HEK293 (cell line): ENCODE data around the gene CCDC136.

Source experiments
- FEZF1 ChIP-seq: fragments of 450-650 bp; formaldehyde crosslinking; IDR thresholded peaks from 2 replicates; pipeline ENCODE4 v1.5.1; 2016; ENCODE audit warnings: missing biosample characterization, missing genetic modification characterization
- HOXD13 ChIP-seq: sonication (generic); formaldehyde crosslinking; IDR thresholded peaks from 2 replicates; pipeline ENCODE4 v1.8.0; 2022; ENCODE audit warnings: missing genetic modification reagents, borderline replicate concordance
- KLF7 ChIP-seq: fragments of 450-650 bp; formaldehyde crosslinking; IDR thresholded peaks from 2 replicates; pipeline ENCODE4 v1.5.1; 2016; ENCODE audit warnings: missing biosample characterization, missing genetic modification characterization, borderline replicate concordance
- OSR2 ChIP-seq: fragments of 450-650 bp; formaldehyde crosslinking; IDR thresholded peaks from 2 replicates; pipeline ENCODE4 v1.5.1; 2016; ENCODE audit warnings: missing biosample characterization, missing genetic modification characterization
- PATZ1 ChIP-seq: fragments of 450-650 bp; formaldehyde crosslinking; IDR thresholded peaks from 2 replicates; pipeline ENCODE4 v1.5.1; 2016; ENCODE audit warnings: missing biosample characterization, missing genetic modification characterization
- ZBTB48 ChIP-seq: fragments of 450-650 bp; formaldehyde crosslinking; IDR thresholded peaks from 2 replicates; pipeline ENCODE4 v1.5.1; 2016; ENCODE audit warnings: missing biosample characterization, missing genetic modification characterization
- ZFHX2 ChIP-seq: fragments of 450-650 bp; formaldehyde crosslinking; conservative IDR thresholded peaks from 2 replicates; pipeline ENCODE4 v1.5.1; 2016; ENCODE audit warnings: missing biosample characterization, missing genetic modification characterization
- ZFP41 ChIP-seq: fragments of 450-650 bp; formaldehyde crosslinking; IDR thresholded peaks from 2 replicates; pipeline ENCODE4 v1.5.1; 2016; ENCODE audit warnings: missing biosample characterization, missing genetic modification characterization, borderline replicate concordance
- ZNF175 ChIP-seq: fragments of 450-650 bp; formaldehyde crosslinking; IDR thresholded peaks from 2 replicates; pipeline ENCODE4 v1.5.1; 2016; ENCODE audit warnings: missing biosample characterization, missing genetic modification characterization
- ZNF26 ChIP-seq: fragments of 450-650 bp; formaldehyde crosslinking; IDR thresholded peaks from 2 replicates; pipeline ENCODE4 v1.5.1; 2016; ENCODE audit warnings: missing biosample characterization, missing genetic modification characterization
- ZNF280D ChIP-seq: fragments of 450-650 bp; formaldehyde crosslinking; IDR thresholded peaks from 2 replicates; pipeline ENCODE4 v1.5.1; 2016; ENCODE audit warnings: missing biosample characterization, missing genetic modification characterization
- ZNF426 ChIP-seq: fragments of 450-650 bp; formaldehyde crosslinking; IDR thresholded peaks from 2 replicates; pipeline ENCODE4 v1.5.1; 2017; ENCODE audit warnings: missing biosample characterization, missing genetic modification characterization, mild to moderate bottlenecking, inconsistent platforms, moderate library complexity
- ZNF473 ChIP-seq: fragments of 450-650 bp; formaldehyde crosslinking; IDR thresholded peaks from 2 replicates; pipeline ENCODE4 v1.5.1; 2017; ENCODE audit warnings: missing biosample characterization, missing genetic modification characterization
- ZNF48 ChIP-seq: fragments of 450-650 bp; formaldehyde crosslinking; IDR thresholded peaks from 2 replicates; pipeline ENCODE4 v1.5.1; 2016; ENCODE audit warnings: missing biosample characterization, missing genetic modification characterization
- ZNF513 ChIP-seq: fragments of 450-650 bp; IDR thresholded peaks from 2 replicates; pipeline ENCODE4 v1.5.1; 2018; ENCODE audit warnings: missing biosample characterization, missing genetic modification characterization
- ZNF518A ChIP-seq: fragments of 450-650 bp; formaldehyde crosslinking; conservative IDR thresholded peaks from 2 replicates; pipeline ENCODE4 v1.5.1; 2016; ENCODE audit warnings: low read depth, missing biosample characterization, missing genetic modification characterization
- ZNF548 ChIP-seq: fragments of 450-650 bp; formaldehyde crosslinking; IDR thresholded peaks from 2 replicates; pipeline ENCODE4 v1.5.1; 2016; ENCODE audit warnings: missing biosample characterization, missing genetic modification characterization
- ZNF560 ChIP-seq: fragments of 450-650 bp; formaldehyde crosslinking; IDR thresholded peaks from 2 replicates; pipeline ENCODE4 v1.5.1; 2017; ENCODE audit warnings: missing biosample characterization, missing genetic modification characterization, borderline replicate concordance
- ZNF580 ChIP-seq: fragments of 450-650 bp; formaldehyde crosslinking; IDR thresholded peaks from 2 replicates; pipeline ENCODE4 v1.5.1; 2016; ENCODE audit warnings: missing biosample characterization, missing genetic modification characterization
- ZNF596 ChIP-seq: fragments of 450-650 bp; IDR thresholded peaks from 2 replicates; pipeline ENCODE4 v1.5.0; 2018; ENCODE audit warnings: missing biosample characterization, mild to moderate bottlenecking, missing genetic modification characterization, moderate library complexity
- ZNF660 ChIP-seq: fragments of 450-650 bp; IDR thresholded peaks from 2 replicates; pipeline ENCODE4 v1.5.1; 2018; ENCODE audit warnings: missing biosample characterization, mild to moderate bottlenecking, missing genetic modification characterization
- ZSCAN16 ChIP-seq: fragments of 450-650 bp; formaldehyde crosslinking; IDR thresholded peaks from 2 replicates; pipeline ENCODE4 v1.5.1; 2016; ENCODE audit warnings: missing biosample characterization, missing genetic modification characterization
- ZSCAN23 ChIP-seq: fragments of 450-650 bp; formaldehyde crosslinking; IDR thresholded peaks from 2 replicates; pipeline ENCODE4 v1.5.1; 2016; ENCODE audit warnings: missing biosample characterization, missing genetic modification characterization
- ZSCAN5A ChIP-seq: fragments of 450-650 bp; formaldehyde crosslinking; IDR thresholded peaks from 2 replicates; pipeline ENCODE4 v1.5.1; 2016; ENCODE audit warnings: missing biosample characterization, missing genetic modification characterization

CCDC136 gene

GRCh38 chr7:128841921-128842673 is 50.3 kb downstream of the CCDC136 start (continued):
- TF ChIP-seq OSR2 (no peak), ZNF580 (no peak), KLF7 (no peak), ZSCAN5A (tag by site-specific recombination) (no peak), ZNF48 (tag by site-specific recombination) (no peak), ZNF596 (tag by site-specific recombination) (no peak), ZFHX2 (tag by site-specific recombination) (peak; percentile 63), ZNF518A (tag by site-specific recombination) (no peak), PATZ1 (tag by site-specific recombination) (peak; percentile 84), ZNF426 (tag by site-specific recombination) (no peak), ZFP41 (no peak), ZNF660 (tag by site-specific recombination) (no peak), ZNF513 (tag by site-specific recombination) (no peak), ZBTB48 (tag by site-specific recombination) (0 out of 2 replicates have a peak, but pooled peaks have one; percentile 19), FEZF1 (tag by site-specific recombination) (no peak), HOXD13 (CRISPR knock-in tag) (no peak), ZNF560 (tag by site-specific recombination) (no peak), ZNF280D (tag by site-specific recombination) (no peak), ZNF26 (tag by site-specific recombination) (no peak), ZNF175 (tag by site-specific recombination) (no peak), ZSCAN16 (no peak), ZNF548 (tag by site-specific recombination) (no peak), ZSCAN23 (tag by site-specific recombination) (no peak), ZNF473 (tag by site-specific recombination) (no peak)
